Endothelial cell (in vitro differentiated cells): ENCODE data around the gene PARK7. TPM values are rescaled to one million over a fixed set of nuclear protein-coding genes. Genes with fewer than 3 reads are reported as not detected.

Experiments
- DNase-seq: peaks from one replicate; pipeline ENCODE4 v3.0.0; 2021; ENCODE audit warnings: low spot score
- H3K27ac Mint-ChIP-seq: one replicate; pipeline ENCODE4 v1.8.0; 2021; ENCODE audit warnings: mixed read lengths, inconsistent platforms; ENCODE audit not compliant: unreplicated experiment
- H3K27me3 Mint-ChIP-seq: one replicate; pipeline ENCODE4 v1.8.0; 2021; ENCODE audit warnings: mild to moderate bottlenecking, moderate library complexity, mixed read lengths, inconsistent platforms; ENCODE audit not compliant: unreplicated experiment
- H3K36me3 Mint-ChIP-seq: one replicate; pipeline ENCODE4 v1.8.0; 2021; ENCODE audit warnings: mild to moderate bottlenecking, low read depth, mixed read lengths, inconsistent platforms; ENCODE audit not compliant: unreplicated experiment
- H3K4me1 Mint-ChIP-seq: one replicate; pipeline ENCODE4 v1.8.0; 2021; ENCODE audit warnings: mild to moderate bottlenecking, mixed read lengths, inconsistent platforms; ENCODE audit not compliant: unreplicated experiment
- H3K4me3 Mint-ChIP-seq: one replicate; pipeline ENCODE4 v1.8.0; 2021; ENCODE audit warnings: mild to moderate bottlenecking, mixed read lengths, inconsistent platforms; ENCODE audit not compliant: unreplicated experiment
- H3K9me3 Mint-ChIP-seq: one replicate; pipeline ENCODE4 v1.8.0; 2021; ENCODE audit warnings: mixed read lengths, inconsistent platforms; ENCODE audit not compliant: unreplicated experiment
- CTCF ChIP-seq: fragments of 200-600 bp; sonication (generic); IDR thresholded peaks from one replicate; pipeline ENCODE4 v1.5.0; 2021; ENCODE audit warnings: antibody characterized with exemption; ENCODE audit not compliant: unreplicated experiment
- total RNA-seq: library from RNA; stranded (reverse); fragmentation: NEBNext Ultra II Directional; extraction: Animal tissue kit (Norgen Biotek cat#: 25700); gene quantifications from one replicate; pipeline ENCODE4 v1.2.1, GENCODE V29; 2021; ENCODE audit not compliant: unreplicated experiment

PARK7 gene
- total RNA-seq, 1 donor from 2014 or later: 223 TPM

- Mint-ChIP-seq H3K9me3 (no peaks in the 10 kb centered on the region), H3K36me3 (peaks cover 30% of the 10 kb centered on the region), H3K4me3 (no peak overlapping the region), H3K27me3 (peaks cover 2% of the 10 kb centered on the region), H3K27ac (no peak overlapping the region), H3K4me1 (no peaks in the 10 kb centered on the region)
- no peak for TF ChIP-seq CTCF
- DNase-seq: no peak
These were observed 19.5 kb downstream of the PARK7 start for GRCh38 chr1:7980984-7981383.

- no peak for TF ChIP-seq CTCF
- no peak for DNase-seq
- H3K27me3 Mint-ChIP-seq: peaks cover 2% of the 10 kb centered on the region
- H3K27ac Mint-ChIP-seq: no peak overlapping the region
- no peaks in the 10 kb centered on the region for H3K4me1 Mint-ChIP-seq
- peaks cover 37% of the 10 kb centered on the region for H3K36me3 Mint-ChIP-seq
- H3K9me3 Mint-ChIP-seq: no peaks in the 10 kb centered on the region
- no peak overlapping the region for H3K4me3 Mint-ChIP-seq
These were observed 21.7 kb downstream of the PARK7 start for GRCh38 chr1:7983086-7983778.

DNA sequence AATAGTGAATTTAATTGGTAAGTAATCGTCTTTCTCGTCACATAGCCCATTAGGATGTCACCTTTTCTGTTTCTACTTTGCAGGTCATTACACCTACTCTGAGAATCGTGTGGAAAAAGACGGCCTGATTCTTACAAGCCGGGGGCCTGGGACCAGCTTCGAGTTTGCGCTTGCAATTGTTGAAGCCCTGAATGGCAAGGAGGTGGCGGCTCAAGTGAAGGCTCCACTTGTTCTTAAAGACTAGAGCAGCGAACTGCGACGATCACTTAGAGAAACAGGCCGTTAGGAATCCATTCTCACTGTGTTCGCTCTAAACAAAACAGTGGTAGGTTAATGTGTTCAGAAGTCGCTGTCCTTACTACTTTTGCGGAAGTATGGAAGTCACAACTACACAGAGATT lies 23.3 kb downstream of the PARK7 start:
- H3K4me1 Mint-ChIP-seq: no peaks in the 10 kb centered on the region
- H3K27me3 Mint-ChIP-seq: peaks cover 2% of the 10 kb centered on the region
- no peak for TF ChIP-seq CTCF
- no peaks in the 10 kb centered on the region for H3K9me3 Mint-ChIP-seq
- H3K36me3 Mint-ChIP-seq: peaks cover 32% of the 10 kb centered on the region
- no peak overlapping the region for H3K4me3 Mint-ChIP-seq
- DNase-seq: no peak
- H3K27ac Mint-ChIP-seq: no peak overlapping the region

DNA sequence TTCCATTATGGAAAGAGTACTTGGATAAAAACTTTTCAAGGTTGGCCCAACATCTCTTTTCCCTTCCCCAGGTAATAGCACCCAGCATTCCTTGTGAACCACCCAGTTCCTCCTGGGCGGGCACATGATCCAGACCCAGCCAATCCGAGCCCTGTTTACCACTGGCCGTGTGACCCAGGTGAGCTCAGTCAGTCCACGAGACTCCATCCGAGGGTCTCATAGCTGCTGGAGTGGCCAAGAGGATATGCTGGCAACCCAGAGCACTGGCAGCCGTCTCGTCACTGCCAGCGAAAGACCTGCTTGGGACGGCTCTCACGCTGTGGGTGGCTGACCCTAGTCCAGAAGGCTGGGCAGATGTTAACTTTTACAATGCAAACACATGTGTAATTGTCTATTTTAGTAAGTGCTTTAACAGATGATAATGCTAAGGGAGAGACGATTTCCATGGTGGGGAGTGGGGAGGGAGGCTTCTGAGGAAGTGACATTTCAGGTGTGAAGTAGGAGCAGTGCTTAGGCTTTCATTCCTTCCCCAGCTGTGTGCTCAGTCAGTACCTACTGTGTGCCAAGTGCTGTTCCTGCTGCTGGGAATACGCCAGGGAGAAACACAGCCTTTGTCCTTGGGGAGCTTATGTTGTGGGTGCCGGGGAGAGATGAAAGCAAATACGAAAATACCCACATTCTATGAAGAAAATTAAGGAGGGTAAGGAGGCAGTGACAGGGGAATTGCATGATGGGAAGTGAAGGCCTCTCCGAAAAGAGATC lies 24.5 kb downstream of the PARK7 start:
- H3K9me3 Mint-ChIP-seq: no peaks in the 10 kb centered on the region
- H3K4me3 Mint-ChIP-seq: peak overlapping the region; percentile 11
- no peaks in the 10 kb centered on the region for H3K4me1 Mint-ChIP-seq
- H3K27ac Mint-ChIP-seq: no peak overlapping the region
- peaks cover 2% of the 10 kb centered on the region for H3K27me3 Mint-ChIP-seq
- H3K36me3 Mint-ChIP-seq: peaks cover 41% of the 10 kb centered on the region
- DNase-seq: no peak
- no peak for TF ChIP-seq CTCF

GRCh38 chr1:7987528-7987927 lies 26.0 kb downstream of the PARK7 start:
- Mint-ChIP-seq H3K4me1 (no peaks in the 10 kb centered on the region), H3K27me3 (peaks cover under 1% of the 10 kb centered on the region), H3K36me3 (peaks cover 37% of the 10 kb centered on the region), H3K27ac (no peak overlapping the region), H3K4me3 (no peak overlapping the region), H3K9me3 (no peaks in the 10 kb centered on the region)
- TF ChIP-seq CTCF: no peak
- no peak for DNase-seq
